Upper lobe of left lung (tissue), 6 donors: ENCODE data around the gene KIF18A. TPM values are rescaled to one million over a fixed set of nuclear protein-coding genes. Genes with fewer than 3 reads are reported as not detected.

Experiments used
- ATAC-seq, 2 donors: fragments of 200-7000 bp; cut with Tn5 transposase; one replicate each; pipeline ENCODE4 v1.9.1; 2022; ENCODE audit warnings: mild to moderate bottlenecking in 2 of 2, moderate library complexity in 2 of 2; ENCODE audit not compliant: low FRiP score in 2 of 2
- DNase-seq, 2 donors: peaks; one replicate each; pipeline ENCODE4 v3.0.0-alpha.2; 2019 to 2020
- H3K27ac ChIP-seq, 4 donors: fragments of 200-600 bp; sonication (generic); one replicate each; pipeline ENCODE4 v1.5.1; 2016 to 2019
- H3K27me3 ChIP-seq, 4 donors: fragments of 200-600 bp; sonication (generic); one replicate each; pipeline ENCODE4 v1.5.1; 2017 to 2019
- H3K36me3 ChIP-seq, 4 donors: fragments of 200-600 bp; sonication (generic); one replicate each; pipeline ENCODE4 v1.5.1; 2016 to 2019
- H3K4me1 ChIP-seq, 4 donors: fragments of 200-600 bp; sonication (generic); one replicate each; pipeline ENCODE4 v1.5.1; 2018 to 2019
- H3K4me3 ChIP-seq, 4 donors: fragments of 200-600 bp; sonication (generic); one replicate each; pipeline ENCODE4 v1.5.1; 2017 to 2019; ENCODE audit warnings: mild to moderate bottlenecking in 2 of 4, moderate library complexity in 1 of 4
- H3K9me3 ChIP-seq, 4 donors: fragments of 200-600 bp; sonication (generic); one replicate each; pipeline ENCODE4 v1.5.1; 2018 to 2019
- EP300 ChIP-seq, 4 donors: sonication (generic); formaldehyde crosslinking; IDR thresholded peaks; one replicate each; pipeline ENCODE4 v1.5.1; 2017; ENCODE audit warnings: antibody characterized with exemption in 4 of 4, control low read depth in 2 of 4
- POLR2A ChIP-seq, 4 donors: fragments of 450-650 bp; IDR thresholded peaks; one replicate each; pipeline ENCODE4 v1.5.1; 2016 to 2017; ENCODE audit warnings: antibody characterized with exemption in 4 of 4, mild to moderate bottlenecking in 2 of 4
- POLR2AphosphoS5 ChIP-seq, 2 donors: sonication (generic); formaldehyde crosslinking; IDR thresholded peaks; one replicate each; pipeline ENCODE4 v1.5.1; 2017; ENCODE audit warnings: antibody characterized with exemption in 2 of 2
- WGBS, 2 donors: methylation state at CpG; one replicate each; pipeline ENCODE4 v1.1.5; 2017 to 2018; 5-methylcytosine and 5-hydroxymethylcytosine counted together
- total RNA-seq, 6 donors: library from RNA; depleted of rRNA in 4 of 6; stranded (reverse); fragments of >200 nt in 4 of 6; gene quantifications; one replicate each; pipeline versions ENCODE4 v1.1.0 to v1.2.1, GENCODE V29; 2016 to 2021
- TF ChIP-seq, protein P1 (sequence below), 6 experiments: fragments of 450-650 bp in 4 of 6; fragments of 200-600 bp in 2 of 6; sonication (generic) in 2 of 6; IDR thresholded peaks; one replicate each; pipeline ENCODE4 v1.5.1; 2016 to 2019; ENCODE audit warnings: antibody characterized with exemption in 6 of 6
- donor health status: DM: no; HTN: no; CAD: no; lungs with moderate emphysema.
- donor health status: DM: no; HTN: yes; CAD: no; lungs with severe emphysema.

The KIF18A gene
- total RNA-seq, 6 donors from 2014 or later: 1.2 to 6.3 (median 1.7) TPM

DNA sequence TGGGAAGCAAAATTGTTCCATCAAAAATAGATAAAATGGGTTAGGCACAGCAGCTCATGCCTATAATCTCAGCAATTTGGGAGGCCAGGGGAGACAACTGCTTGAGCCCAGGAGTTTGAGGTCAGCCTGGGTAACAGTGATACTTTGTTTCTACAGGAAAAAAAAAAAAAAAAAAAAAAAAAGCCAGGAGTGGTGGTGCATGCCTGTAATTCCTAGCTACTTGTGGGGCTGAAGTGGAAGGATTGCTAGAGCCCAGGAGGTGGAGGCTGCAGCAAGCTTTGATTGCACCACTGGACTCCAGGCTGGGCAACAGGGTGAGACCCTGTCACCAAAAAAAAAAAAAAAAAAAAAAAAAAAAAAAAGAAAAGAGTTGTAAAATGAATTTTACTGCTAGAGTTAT lies 49.6 kb downstream of the KIF18A start:
- no peak overlapping the region for H3K27ac ChIP-seq
- DNase-seq (no peak), ATAC-seq (no peak)
- no peaks in the 10 kb centered on the region for H3K4me1 ChIP-seq
- no peak for TF ChIP-seq POLR2A (IDR thresholded peaks at IDR 0.05)
- no peaks in the 10 kb centered on the region for H3K9me3 ChIP-seq
- H3K27me3 ChIP-seq: no peaks in the 10 kb centered on the region
- no peaks in the 10 kb centered on the region for H3K36me3 ChIP-seq
- H3K4me3 ChIP-seq: no peak overlapping the region

DNA sequence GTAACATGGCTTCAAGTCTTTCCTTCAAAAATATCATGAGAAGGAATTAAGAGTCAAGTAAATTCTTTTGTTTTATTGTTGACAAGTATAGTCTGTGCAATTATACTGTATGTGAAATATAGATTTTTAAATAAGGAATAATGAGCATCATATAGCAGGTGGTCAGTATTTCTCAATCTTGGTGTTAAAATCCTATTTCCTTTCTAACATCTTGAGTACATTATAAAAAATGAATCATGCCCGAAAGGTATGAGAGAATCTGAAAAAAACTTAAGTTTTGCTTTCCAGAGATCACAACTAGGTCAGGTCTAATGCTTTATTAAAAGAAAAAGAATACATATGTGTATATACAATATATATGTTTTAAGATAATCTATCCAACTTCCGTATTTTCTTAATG lies 53.1 kb downstream of the KIF18A start:
- H3K27ac ChIP-seq: no peak overlapping the region
- H3K36me3 ChIP-seq: no peaks in the 10 kb centered on the region
- no peak overlapping the region for H3K4me3 ChIP-seq
- no peaks in the 10 kb centered on the region for H3K9me3 ChIP-seq
- H3K4me1 ChIP-seq: no peaks in the 10 kb centered on the region
- DNase-seq (no peak), ATAC-seq (no peak)
- no peaks in the 10 kb centered on the region for H3K27me3 ChIP-seq
- TF ChIP-seq EP300 (IDR thresholded peaks at IDR 0.05) (no peak), POLR2A (IDR thresholded peaks at IDR 0.05) (no peak), POLR2AphosphoS5 (IDR thresholded peaks at IDR 0.05) (no peak)
- TF ChIP-seq, protein P1, sequence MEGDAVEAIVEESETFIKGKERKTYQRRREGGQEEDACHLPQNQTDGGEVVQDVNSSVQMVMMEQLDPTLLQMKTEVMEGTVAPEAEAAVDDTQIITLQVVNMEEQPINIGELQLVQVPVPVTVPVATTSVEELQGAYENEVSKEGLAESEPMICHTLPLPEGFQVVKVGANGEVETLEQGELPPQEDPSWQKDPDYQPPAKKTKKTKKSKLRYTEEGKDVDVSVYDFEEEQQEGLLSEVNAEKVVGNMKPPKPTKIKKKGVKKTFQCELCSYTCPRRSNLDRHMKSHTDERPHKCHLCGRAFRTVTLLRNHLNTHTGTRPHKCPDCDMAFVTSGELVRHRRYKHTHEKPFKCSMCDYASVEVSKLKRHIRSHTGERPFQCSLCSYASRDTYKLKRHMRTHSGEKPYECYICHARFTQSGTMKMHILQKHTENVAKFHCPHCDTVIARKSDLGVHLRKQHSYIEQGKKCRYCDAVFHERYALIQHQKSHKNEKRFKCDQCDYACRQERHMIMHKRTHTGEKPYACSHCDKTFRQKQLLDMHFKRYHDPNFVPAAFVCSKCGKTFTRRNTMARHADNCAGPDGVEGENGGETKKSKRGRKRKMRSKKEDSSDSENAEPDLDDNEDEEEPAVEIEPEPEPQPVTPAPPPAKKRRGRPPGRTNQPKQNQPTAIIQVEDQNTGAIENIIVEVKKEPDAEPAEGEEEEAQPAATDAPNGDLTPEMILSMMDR (IDR thresholded peaks at IDR 0.05): no peak
- WGBS, 2 donors: 93 to 94% methylated on average over 2 of the region's 2 CpGs

DNA sequence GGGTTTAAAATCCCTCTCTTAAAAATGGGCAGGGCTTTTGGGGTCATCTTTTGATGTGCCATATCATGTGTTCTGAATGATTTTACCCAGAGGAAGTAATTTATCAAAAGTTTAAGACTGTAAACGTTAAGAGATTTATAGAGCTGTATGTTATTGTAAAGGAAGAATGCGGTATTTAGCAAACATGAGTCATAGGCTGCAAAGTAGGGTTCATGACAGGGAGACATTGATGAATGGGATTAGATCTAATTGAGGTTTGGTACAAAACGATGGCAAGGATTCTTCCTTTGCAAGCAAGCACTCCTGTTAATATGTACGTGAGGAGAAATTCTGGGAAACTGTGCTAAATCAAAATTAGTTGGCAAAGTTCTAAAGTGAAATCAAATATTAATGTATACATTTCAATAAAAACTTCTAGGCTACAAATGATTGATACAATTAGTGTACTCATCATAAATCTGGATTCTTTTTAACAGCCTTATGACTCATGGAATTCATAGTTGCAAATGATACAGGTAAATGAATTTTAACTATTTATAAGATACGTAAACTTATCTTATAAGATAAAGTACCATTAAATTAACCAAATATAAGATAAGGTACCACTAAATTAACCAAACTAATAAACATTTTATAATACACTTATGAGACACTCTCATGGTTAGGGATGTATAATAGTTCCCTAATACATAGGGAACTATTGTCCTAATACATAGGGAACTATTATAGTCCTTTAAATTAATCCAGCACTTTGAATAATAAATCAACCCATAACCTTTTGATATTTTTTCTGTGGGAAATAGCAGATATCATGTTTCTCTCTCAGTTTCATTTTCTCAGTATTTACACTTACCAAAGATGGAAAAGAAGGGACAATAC lies 58.4 kb downstream of the KIF18A start:
- no peaks in the 10 kb centered on the region for H3K9me3 ChIP-seq
- H3K4me1 ChIP-seq: no peaks in the 10 kb centered on the region
- 79 to 82% methylated on average over 5 of the region's 5 CpGs for WGBS, 2 donors
- H3K4me3 ChIP-seq: no peak overlapping the region
- DNase-seq (no peak), ATAC-seq (no peak)
- H3K27me3 ChIP-seq: no peaks in the 10 kb centered on the region
- H3K27ac ChIP-seq: no peak overlapping the region
- no peaks in the 10 kb centered on the region for H3K36me3 ChIP-seq
- TF ChIP-seq, protein P1 (IDR thresholded peaks at IDR 0.05): no peak
- TF ChIP-seq EP300 (IDR thresholded peaks at IDR 0.05): no peak
- no peak for TF ChIP-seq POLR2AphosphoS5 (IDR thresholded peaks at IDR 0.05)
- TF ChIP-seq POLR2A (IDR thresholded peaks at IDR 0.05): no peak

DNA sequence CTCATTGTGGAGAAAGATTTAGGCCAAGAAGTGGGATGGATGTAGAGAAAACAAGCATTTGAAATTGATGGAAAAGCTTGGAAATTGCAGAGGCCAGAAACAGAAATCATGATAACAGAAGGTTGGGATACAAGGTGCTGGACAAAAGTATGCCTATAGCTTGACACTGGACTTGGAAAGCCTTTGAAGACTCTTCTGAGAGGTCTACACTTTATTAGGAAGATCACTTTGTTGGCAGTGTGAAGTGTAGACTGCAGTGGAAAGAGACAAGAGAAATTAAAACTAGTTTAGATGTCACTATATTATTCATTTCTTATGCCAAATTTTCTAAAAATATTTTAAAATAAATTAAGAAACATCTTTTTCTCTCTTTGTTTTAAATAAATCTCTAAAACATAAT lies 59.1 kb downstream of the KIF18A start:
- DNase-seq (no peak), ATAC-seq (no peak)
- H3K27me3 ChIP-seq: no peaks in the 10 kb centered on the region

DNA sequence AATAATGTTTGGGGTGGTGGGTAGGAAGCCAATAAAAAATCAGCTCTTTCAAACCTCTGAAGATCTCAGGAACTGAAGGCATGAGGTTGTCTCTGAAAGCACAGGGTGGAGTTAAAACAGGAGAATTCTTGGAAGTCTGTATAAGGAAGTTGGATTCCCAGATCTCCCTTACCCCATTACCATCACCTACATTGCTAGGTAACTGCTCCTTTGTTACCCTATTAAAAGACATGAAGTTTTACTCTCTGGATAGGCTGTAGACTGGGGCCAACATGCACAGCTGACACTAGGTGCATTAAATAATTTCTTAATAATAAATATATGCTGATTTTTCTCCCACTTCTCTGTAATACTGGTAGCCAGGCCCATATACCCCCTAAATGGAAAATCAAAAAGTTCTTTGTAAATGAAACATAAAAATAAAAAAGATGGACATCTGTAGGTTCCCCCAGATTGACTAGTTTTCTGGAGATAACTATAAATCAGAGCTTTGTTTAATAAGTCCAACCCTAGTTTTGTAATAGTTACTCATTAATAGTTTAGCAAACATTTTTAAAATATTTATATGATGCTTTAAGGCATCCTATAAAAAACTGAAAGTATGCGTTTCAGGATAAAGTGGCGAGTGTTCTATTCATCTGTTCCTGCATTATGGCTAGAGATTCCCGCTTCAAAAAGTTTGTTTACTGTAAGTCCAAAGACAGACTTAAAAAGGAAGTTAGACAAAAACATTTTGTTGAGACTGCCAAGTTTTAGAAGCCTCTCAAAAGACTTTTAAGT lies 63.8 kb downstream of the KIF18A start:
- Histone ChIP-seq H3K27ac (no peak overlapping the region), H3K4me3 (no peak overlapping the region), H3K27me3 (no peaks in the 10 kb centered on the region), H3K36me3 (no peaks in the 10 kb centered on the region), H3K4me1 (no peaks in the 10 kb centered on the region), H3K9me3 (no peaks in the 10 kb centered on the region)
- WGBS, 2 donors: 65 to 77% methylated on average over 3 of the region's 3 CpGs
- TF ChIP-seq POLR2AphosphoS5 (IDR thresholded peaks at IDR 0.05) (no peak), EP300 (IDR thresholded peaks at IDR 0.05) (no peak), POLR2A (IDR thresholded peaks at IDR 0.05) (no peak)
- TF ChIP-seq, protein P1 (IDR thresholded peaks at IDR 0.05): no peak
- DNase-seq (no peak), ATAC-seq (no peak)

More for the DNA sequence above, 59.1 kb downstream of the KIF18A start:
- Histone ChIP-seq H3K27ac (no peak overlapping the region), H3K4me3 (no peak overlapping the region), H3K9me3 (no peaks in the 10 kb centered on the region), H3K36me3 (no peaks in the 10 kb centered on the region), H3K4me1 (no peaks in the 10 kb centered on the region)
- TF ChIP-seq POLR2A (IDR thresholded peaks at IDR 0.05) (no peak), POLR2AphosphoS5 (IDR thresholded peaks at IDR 0.05) (no peak)
- TF ChIP-seq, protein P1 (IDR thresholded peaks at IDR 0.05): no peak
